GM23338 (cell line): ENCODE data around the gene SDF2L1. TPM values are rescaled to one million over a fixed set of nuclear protein-coding genes. Genes with fewer than 3 reads are reported as not detected.
"Not testable (repeated sequence)": the region's sequence is repeated elsewhere in the genome, so short reads cannot be mapped to it uniquely, and the experiment has no call there.

ENCODE experiments used
- ATAC-seq: fragments of 200-7000 bp; cut with Tn5 transposase; 3 replicates; pipeline ENCODE4 v1.9.1; 2020
- DNase-seq: peaks from one replicate; pipeline ENCODE4 v3.0.0-alpha.2; 2015; ENCODE audit warnings: low spot score
- H2AFZ ChIP-seq: fragments of 200-600 bp; sonication (generic); 2 replicates; pipeline ENCODE4 v1.8.0; 2016; ENCODE audit warnings: antibody characterized with exemption, mild to moderate bottlenecking, moderate library complexity
- H3F3A ChIP-seq: fragments of 200-600 bp; sonication (generic); replicated peaks from 2 replicates; pipeline ENCODE4 v1.8.0; 2017; ENCODE audit warnings: antibody characterized with exemption, mixed run types, low read depth
- H3K27ac ChIP-seq: fragments of 200-600 bp; sonication (generic); 2 replicates; pipeline ENCODE4 v1.6.1; 2016; ENCODE audit warnings: low read depth
- H3K27me3 ChIP-seq: fragments of 200-600 bp; sonication (generic); 2 replicates; pipeline ENCODE4 v1.8.0; 2016; ENCODE audit warnings: mild to moderate bottlenecking, mixed run types, moderate library complexity; ENCODE audit not compliant: insufficient read depth
- H3K36me3 ChIP-seq: fragments of 200-600 bp; sonication (generic); 2 replicates; pipeline ENCODE4 v1.8.0; 2016; ENCODE audit warnings: mild to moderate bottlenecking; ENCODE audit not compliant: insufficient read depth
- H3K4me1 ChIP-seq: fragments of 200-600 bp; sonication (generic); 2 replicates; pipeline ENCODE4 v1.8.0; 2016; ENCODE audit warnings: mild to moderate bottlenecking, moderate library complexity; ENCODE audit not compliant: insufficient read depth
- H3K4me2 ChIP-seq: fragments of 200-600 bp; sonication (generic); 2 replicates; pipeline ENCODE4 v1.7.1; 2017; ENCODE audit warnings: mixed run types
- H3K4me3 ChIP-seq: fragments of 200-600 bp; sonication (generic); 2 replicates; pipeline ENCODE4 v1.6.1; 2016; ENCODE audit warnings: mixed run types
- H3K79me2 ChIP-seq: fragments of 200-600 bp; sonication (generic); replicated peaks from 2 replicates; pipeline ENCODE4 v1.8.0; 2017; ENCODE audit warnings: mild to moderate bottlenecking; ENCODE audit not compliant: insufficient read depth
- H3K9me2 ChIP-seq: fragments of 200-600 bp; sonication (generic); 2 replicates; pipeline ENCODE4 v1.8.0; 2017; ENCODE audit not compliant: insufficient read depth
- H4K20me1 ChIP-seq: fragments of 200-600 bp; sonication (generic); replicated peaks from 2 replicates; pipeline ENCODE4 v1.8.0; 2017; ENCODE audit warnings: mild to moderate bottlenecking; ENCODE audit not compliant: insufficient read depth
- H3K27ac Mint-ChIP-seq: 2 replicates; pipeline ENCODE4 v1.8.0; 2020; ENCODE audit warnings: inconsistent platforms, mild to moderate bottlenecking, moderate library complexity, mixed read lengths
- H3K27me3 Mint-ChIP-seq: 3 replicates; pipeline ENCODE4 v1.8.0; 2022; ENCODE audit warnings: low read depth, mild to moderate bottlenecking, moderate library complexity, mixed read lengths, inconsistent platforms; ENCODE audit not compliant: insufficient read depth, poor library complexity
- H3K36me3 Mint-ChIP-seq: 3 replicates; pipeline ENCODE4 v1.8.0; 2021; ENCODE audit warnings: low read depth, mild to moderate bottlenecking, inconsistent platforms, moderate library complexity, mixed read lengths
- H3K4me1 Mint-ChIP-seq: 3 replicates; pipeline ENCODE4 v1.8.0; 2020; ENCODE audit warnings: mild to moderate bottlenecking, inconsistent platforms, mixed read lengths
- H3K4me3 Mint-ChIP-seq: 3 replicates; pipeline ENCODE4 v1.8.0; 2021; ENCODE audit warnings: moderate library complexity, mild to moderate bottlenecking, inconsistent platforms, mixed read lengths
- H3K9me3 Mint-ChIP-seq: 3 replicates; pipeline ENCODE4 v1.8.0; 2020; ENCODE audit warnings: moderate library complexity, mild to moderate bottlenecking, inconsistent platforms, mixed read lengths
- EZH2 ChIP-seq: fragments of 200-600 bp; sonication (generic); IDR thresholded peaks from one replicate; pipeline ENCODE4 v1.8.0; 2017; ENCODE audit warnings: antibody characterized with exemption, mild to moderate bottlenecking, low read depth; ENCODE audit not compliant: unreplicated experiment
- polyA plus RNA-seq: library from polyadenylated mRNA; unstranded; fragments of >200 nt; fragmentation: Nextera tagmentation; extraction: Ambion mirVana; gene quantifications from 2 replicates; pipeline ENCODE4 v1.2.1, GENCODE V29; 2016
- total RNA-seq: library from RNA; depleted of rRNA; stranded (reverse); fragments of >200 nt; shearing (Covaris generic); gene quantifications from 2 replicates; pipeline ENCODE4 v1.2.3, GENCODE V29; 2014
- TF ChIP-seq, protein P1 (sequence below): fragments of 250-450 bp; sonication (Bioruptor Pico); IDR thresholded peaks from 2 replicates; pipeline ENCODE4 v1.5.0; 2020; ENCODE audit warnings: mild to moderate bottlenecking, moderate library complexity
- TF ChIP-seq, protein P2 (sequence below): IDR thresholded peaks from 2 replicates; pipeline ENCODE4 v1.6.1; 2016; ENCODE audit warnings: antibody characterized with exemption

Gene SDF2L1
- total and polyA plus RNA-seq, 2 experiments from 2014 or later = 62.3 to 72.7 TPM

DNA sequence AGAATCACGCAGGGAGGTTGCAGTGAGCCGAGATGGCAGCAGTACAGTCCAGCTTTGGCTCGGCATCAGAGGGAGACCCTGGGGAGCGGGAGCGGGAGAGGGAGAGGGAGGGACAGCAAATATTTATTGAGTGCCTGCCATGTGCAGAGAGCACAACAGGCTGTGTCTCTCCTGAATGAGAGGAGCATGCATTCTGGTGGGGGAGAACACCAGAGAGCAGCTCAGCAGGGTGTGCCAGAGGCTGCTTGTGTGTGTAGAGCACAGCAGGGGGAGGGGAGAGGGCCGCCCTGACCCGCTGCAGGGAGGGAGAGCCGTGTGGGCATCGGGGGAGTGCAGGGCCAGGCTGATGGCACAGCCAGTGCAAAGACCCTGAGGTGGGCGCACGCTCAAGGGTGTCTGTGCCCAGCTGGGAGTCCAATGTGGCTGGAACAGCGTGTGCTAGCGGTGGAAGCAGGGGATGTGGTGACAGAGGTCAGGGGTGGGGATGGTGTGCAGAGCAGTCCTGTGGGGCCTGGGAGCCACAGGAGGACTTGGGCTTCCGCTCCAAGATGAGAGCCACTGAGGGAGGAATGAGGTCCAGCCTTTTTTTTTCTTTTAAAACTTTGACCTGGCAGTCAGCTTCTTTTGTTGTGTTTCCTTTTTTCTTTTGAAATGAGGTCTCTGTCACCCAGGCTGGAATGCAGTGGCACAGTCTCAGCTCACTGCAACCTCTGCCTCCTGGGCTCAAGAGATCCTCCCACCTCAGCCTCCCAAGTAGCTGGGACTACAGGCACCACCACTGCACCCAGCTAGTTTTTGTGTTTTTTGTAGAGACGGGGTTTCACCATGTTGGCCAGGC lies 35.7 kb downstream of the SDF2L1 start (continued):
- TF ChIP-seq, protein P1, sequence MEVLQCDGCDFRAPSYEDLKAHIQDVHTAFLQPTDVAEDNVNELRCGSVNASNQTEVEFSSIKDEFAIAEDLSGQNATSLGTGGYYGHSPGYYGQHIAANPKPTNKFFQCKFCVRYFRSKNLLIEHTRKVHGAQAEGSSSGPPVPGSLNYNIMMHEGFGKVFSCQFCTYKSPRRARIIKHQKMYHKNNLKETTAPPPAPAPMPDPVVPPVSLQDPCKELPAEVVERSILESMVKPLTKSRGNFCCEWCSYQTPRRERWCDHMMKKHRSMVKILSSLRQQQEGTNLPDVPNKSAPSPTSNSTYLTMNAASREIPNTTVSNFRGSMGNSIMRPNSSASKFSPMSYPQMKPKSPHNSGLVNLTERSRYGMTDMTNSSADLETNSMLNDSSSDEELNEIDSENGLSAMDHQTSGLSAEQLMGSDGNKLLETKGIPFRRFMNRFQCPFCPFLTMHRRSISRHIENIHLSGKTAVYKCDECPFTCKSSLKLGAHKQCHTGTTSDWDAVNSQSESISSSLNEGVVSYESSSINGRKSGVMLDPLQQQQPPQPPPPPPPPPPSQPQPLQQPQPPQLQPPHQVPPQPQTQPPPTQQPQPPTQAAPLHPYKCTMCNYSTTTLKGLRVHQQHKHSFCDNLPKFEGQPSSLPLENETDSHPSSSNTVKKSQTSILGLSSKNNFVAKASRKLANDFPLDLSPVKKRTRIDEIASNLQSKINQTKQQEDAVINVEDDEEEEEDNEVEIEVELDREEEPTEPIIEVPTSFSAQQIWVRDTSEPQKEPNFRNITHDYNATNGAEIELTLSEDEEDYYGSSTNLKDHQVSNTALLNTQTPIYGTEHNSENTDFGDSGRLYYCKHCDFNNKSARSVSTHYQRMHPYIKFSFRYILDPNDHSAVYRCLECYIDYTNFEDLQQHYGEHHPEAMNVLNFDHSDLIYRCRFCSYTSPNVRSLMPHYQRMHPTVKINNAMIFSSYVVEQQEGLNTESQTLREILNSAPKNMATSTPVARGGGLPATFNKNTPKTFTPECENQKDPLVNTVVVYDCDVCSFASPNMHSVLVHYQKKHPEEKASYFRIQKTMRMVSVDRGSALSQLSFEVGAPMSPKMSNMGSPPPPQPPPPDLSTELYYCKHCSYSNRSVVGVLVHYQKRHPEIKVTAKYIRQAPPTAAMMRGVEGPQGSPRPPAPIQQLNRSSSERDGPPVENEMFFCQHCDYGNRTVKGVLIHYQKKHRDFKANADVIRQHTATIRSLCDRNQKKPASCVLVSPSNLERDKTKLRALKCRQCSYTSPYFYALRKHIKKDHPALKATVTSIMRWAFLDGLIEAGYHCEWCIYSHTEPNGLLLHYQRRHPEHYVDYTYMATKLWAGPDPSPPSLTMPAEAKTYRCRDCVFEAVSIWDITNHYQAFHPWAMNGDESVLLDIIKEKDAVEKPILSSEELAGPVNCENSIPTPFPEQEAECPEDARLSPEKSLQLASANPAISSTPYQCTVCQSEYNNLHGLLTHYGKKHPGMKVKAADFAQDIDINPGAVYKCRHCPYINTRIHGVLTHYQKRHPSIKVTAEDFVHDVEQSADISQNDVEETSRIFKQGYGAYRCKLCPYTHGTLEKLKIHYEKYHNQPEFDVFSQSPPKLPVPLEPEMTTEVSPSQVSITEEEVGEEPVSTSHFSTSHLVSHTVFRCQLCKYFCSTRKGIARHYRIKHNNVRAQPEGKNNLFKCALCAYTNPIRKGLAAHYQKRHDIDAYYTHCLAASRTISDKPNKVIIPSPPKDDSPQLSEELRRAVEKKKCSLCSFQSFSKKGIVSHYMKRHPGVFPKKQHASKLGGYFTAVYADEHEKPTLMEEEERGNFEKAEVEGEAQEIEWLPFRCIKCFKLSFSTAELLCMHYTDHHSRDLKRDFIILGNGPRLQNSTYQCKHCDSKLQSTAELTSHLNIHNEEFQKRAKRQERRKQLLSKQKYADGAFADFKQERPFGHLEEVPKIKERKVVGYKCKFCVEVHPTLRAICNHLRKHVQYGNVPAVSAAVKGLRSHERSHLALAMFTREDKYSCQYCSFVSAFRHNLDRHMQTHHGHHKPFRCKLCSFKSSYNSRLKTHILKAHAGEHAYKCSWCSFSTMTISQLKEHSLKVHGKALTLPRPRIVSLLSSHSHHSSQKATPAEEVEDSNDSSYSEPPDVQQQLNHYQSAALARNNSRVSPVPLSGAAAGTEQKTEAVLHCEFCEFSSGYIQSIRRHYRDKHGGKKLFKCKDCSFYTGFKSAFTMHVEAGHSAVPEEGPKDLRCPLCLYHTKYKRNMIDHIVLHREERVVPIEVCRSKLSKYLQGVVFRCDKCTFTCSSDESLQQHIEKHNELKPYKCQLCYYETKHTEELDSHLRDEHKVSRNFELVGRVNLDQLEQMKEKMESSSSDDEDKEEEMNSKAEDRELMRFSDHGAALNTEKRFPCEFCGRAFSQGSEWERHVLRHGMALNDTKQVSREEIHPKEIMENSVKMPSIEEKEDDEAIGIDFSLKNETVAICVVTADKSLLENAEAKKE = no peak
- TF ChIP-seq, protein P2, sequence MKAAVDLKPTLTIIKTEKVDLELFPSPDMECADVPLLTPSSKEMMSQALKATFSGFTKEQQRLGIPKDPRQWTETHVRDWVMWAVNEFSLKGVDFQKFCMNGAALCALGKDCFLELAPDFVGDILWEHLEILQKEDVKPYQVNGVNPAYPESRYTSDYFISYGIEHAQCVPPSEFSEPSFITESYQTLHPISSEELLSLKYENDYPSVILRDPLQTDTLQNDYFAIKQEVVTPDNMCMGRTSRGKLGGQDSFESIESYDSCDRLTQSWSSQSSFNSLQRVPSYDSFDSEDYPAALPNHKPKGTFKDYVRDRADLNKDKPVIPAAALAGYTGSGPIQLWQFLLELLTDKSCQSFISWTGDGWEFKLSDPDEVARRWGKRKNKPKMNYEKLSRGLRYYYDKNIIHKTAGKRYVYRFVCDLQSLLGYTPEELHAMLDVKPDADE = no peak
- no peak for TF ChIP-seq EZH2

DNA sequence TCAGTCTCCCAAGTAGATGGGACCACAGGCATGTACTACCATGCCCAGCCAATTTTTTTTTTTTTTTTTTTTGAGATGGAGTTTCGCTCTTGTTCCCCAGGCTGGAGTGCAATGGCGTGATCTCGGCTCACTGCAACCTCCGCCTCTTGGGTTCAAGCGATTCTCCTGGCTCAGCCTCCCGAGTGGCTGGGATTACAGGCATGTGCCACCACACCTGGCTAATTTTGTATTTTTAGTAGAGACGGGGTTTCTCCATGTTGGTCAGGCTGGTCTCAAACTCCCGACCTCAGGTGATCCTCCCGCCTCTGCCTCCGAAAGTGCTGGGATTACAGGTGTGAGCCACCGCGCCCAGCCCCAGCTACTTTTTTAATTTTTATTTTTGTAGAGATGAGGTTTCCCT lies 36.7 kb downstream of the SDF2L1 start:
- H3K4me1 Mint-ChIP-seq, H3F3A ChIP-seq, H3K27ac ChIP-seq, H3K4me1 ChIP-seq, H3K27me3 ChIP-seq, H4K20me1 ChIP-seq, ATAC-seq, H3K9me2 ChIP-seq, H3K36me3 ChIP-seq, DNase-seq, H3K4me2 ChIP-seq, H3K27ac Mint-ChIP-seq, H2AFZ ChIP-seq, H3K27me3 Mint-ChIP-seq, H3K4me3 Mint-ChIP-seq, H3K4me3 ChIP-seq, H3K79me2 ChIP-seq: not testable (repeated sequence)
- Mint-ChIP-seq H3K9me3 (peaks cover 17% of the 10 kb centered on the region), H3K36me3 (peaks cover 46% of the 10 kb centered on the region)
